Measurements from ENCODE around the gene NT5C3B.
"Not testable (repeated sequence)": the region's sequence is repeated elsewhere in the genome, so short reads cannot be mapped to it uniquely, and the experiment has no call there.

NT5C3B gene

DNA sequence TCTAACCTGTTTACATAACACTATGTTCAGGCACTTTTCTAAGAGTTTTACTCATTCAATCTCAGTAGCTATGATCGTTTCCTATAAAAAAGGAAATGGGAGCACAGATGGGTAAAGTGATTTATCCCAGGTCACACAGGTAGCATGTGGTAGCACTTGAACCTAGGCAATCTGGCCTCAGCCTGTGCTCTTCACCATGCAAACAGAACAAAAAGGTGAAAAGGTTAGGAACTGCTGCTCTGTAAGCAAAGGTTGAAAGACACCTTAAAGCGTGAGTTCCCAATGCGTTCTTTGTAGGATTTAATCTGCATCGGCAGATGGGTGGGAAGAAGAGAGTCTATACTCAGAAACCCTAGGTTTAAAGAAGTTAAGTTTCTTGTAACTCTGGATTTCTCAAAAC, 44.1 kb upstream of the NT5C3B start:
- Histone ChIP-seq H3K4me2 (ENCODE audit: low read depth, low read length, poor library complexity, severe bottlenecking) (no peak overlapping the region), H3K4me1 (ENCODE audit: insufficient read depth, low read length, poor library complexity, severe bottlenecking) (no peaks in the 10 kb centered on the region), H2AFZ (ENCODE audit: low read length) (no peak overlapping the region), H3F3A (ENCODE audit: low read depth) (no peaks in the 10 kb centered on the region), H3K36me3 (ENCODE audit: insufficient read depth, low read length) (peaks cover 71% of the 10 kb centered on the region), H3K27me3 (ENCODE audit: insufficient read depth, low read length, poor library complexity, severe bottlenecking) (no peaks in the 10 kb centered on the region), H4K20me1 (ENCODE audit: insufficient read depth, low read length, poor library complexity, severe bottlenecking) (no peaks in the 10 kb centered on the region), H3K9me3 (ENCODE audit: insufficient read depth, low read depth, low read length) (no peaks in the 10 kb centered on the region), H3K9me2 (replicated peaks; ENCODE audit: low read depth, low read length) (no peaks in the 10 kb centered on the region), H3K79me2 (ENCODE audit: insufficient read depth, low read length) (no peaks in the 10 kb centered on the region; the same call in 1 of the 2 replicates), H3K4me3 (ENCODE audit: low read length, poor library complexity, severe bottlenecking) (no peak overlapping the region), H3K9ac (ENCODE audit: low read depth, low read length, poor library complexity, severe bottlenecking) (no peak overlapping the region)
- TF ChIP-seq CTCF (conservative IDR thresholded peaks at IDR 0.05; ENCODE audit: low read length) (no peak), EZH2phosphoT487 (IDR thresholded peaks at IDR 0.05; ENCODE audit: borderline replicate concordance) (no peak)

GRCh38 chr17:41874293-41874670, 38.2 kb upstream of the NT5C3B start:
- not testable (repeated sequence) for H3K9me3 ChIP-seq (ENCODE audit: insufficient read depth, low read depth, low read length); H3K4me3 ChIP-seq (ENCODE audit: low read length, poor library complexity, severe bottlenecking); H3F3A ChIP-seq (ENCODE audit: low read depth); H3K9ac ChIP-seq (ENCODE audit: low read depth, low read length, poor library complexity, severe bottlenecking); H2AFZ ChIP-seq (ENCODE audit: low read length); H3K4me2 ChIP-seq (ENCODE audit: low read depth, low read length, poor library complexity, severe bottlenecking); H4K20me1 ChIP-seq (ENCODE audit: insufficient read depth, low read length, poor library complexity, severe bottlenecking); H3K27me3 ChIP-seq (ENCODE audit: insufficient read depth, low read length, poor library complexity, severe bottlenecking); H3K9me2 ChIP-seq (replicated peaks; ENCODE audit: low read depth, low read length); H3K79me2 ChIP-seq (ENCODE audit: insufficient read depth, low read length); H3K4me1 ChIP-seq (ENCODE audit: insufficient read depth, low read length, poor library complexity, severe bottlenecking)
- H3K36me3 ChIP-seq (ENCODE audit: insufficient read depth, low read length): peaks cover 76% of the 10 kb centered on the region

- H3K79me2 ChIP-seq (ENCODE audit: insufficient read depth, low read length): no peaks in the 10 kb centered on the region
- no peak overlapping the region for H3K4me3 ChIP-seq (ENCODE audit: low read length, poor library complexity, severe bottlenecking)
- H2AFZ ChIP-seq (ENCODE audit: low read length): no peak overlapping the region
- H3K27me3 ChIP-seq (ENCODE audit: insufficient read depth, low read length, poor library complexity, severe bottlenecking): no peaks in the 10 kb centered on the region
- no peaks in the 10 kb centered on the region for H3K9me2 ChIP-seq (replicated peaks; ENCODE audit: low read depth, low read length)
- no peak for TF ChIP-seq EZH2phosphoT487 (IDR thresholded peaks at IDR 0.05; ENCODE audit: borderline replicate concordance)
- TF ChIP-seq CTCF (conservative IDR thresholded peaks at IDR 0.05; ENCODE audit: low read length): no peak
- H3K4me1 ChIP-seq (ENCODE audit: insufficient read depth, low read length, poor library complexity, severe bottlenecking): no peaks in the 10 kb centered on the region
- H3K9me3 ChIP-seq (ENCODE audit: insufficient read depth, low read depth, low read length): no peaks in the 10 kb centered on the region
- H4K20me1 ChIP-seq (ENCODE audit: insufficient read depth, low read length, poor library complexity, severe bottlenecking): no peaks in the 10 kb centered on the region
- peaks cover 77% of the 10 kb centered on the region for H3K36me3 ChIP-seq (ENCODE audit: insufficient read depth, low read length)
- no peak overlapping the region for H3K9ac ChIP-seq (ENCODE audit: low read depth, low read length, poor library complexity, severe bottlenecking)
- H3F3A ChIP-seq (ENCODE audit: low read depth): no peaks in the 10 kb centered on the region; the same call in 1 of the 2 replicates
- H3K4me2 ChIP-seq (ENCODE audit: low read depth, low read length, poor library complexity, severe bottlenecking): no peak overlapping the region
Observed at GRCh38 chr17:41873559-41874292, 37.7 kb upstream of the NT5C3B start.

DNA sequence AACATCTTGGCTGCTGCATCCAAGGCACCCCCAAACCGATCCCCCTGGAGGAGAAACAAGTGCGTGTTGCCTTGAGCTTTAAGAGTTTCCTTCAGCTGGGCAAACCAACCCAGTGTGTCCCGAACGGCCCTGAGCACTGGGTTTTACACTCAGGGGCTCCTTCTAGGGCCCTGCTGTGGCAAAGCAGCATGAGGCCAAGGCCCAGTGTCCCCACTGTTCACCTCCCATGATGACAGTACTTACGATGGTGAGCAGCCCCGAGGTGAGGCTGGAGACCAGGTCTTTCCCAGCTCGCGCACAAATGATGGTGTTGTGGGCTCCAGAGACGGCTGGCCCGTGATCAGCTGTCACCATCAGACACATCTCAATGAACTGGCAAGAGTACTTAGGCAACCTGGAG, 35.8 kb upstream of the NT5C3B start:
- Histone ChIP-seq H3K36me3 (ENCODE audit: insufficient read depth, low read length) (peaks cover 77% of the 10 kb centered on the region; the same call in 1 of the 2 replicates), H3K4me1 (ENCODE audit: insufficient read depth, low read length, poor library complexity, severe bottlenecking) (no peaks in the 10 kb centered on the region), H3K9ac (ENCODE audit: low read depth, low read length, poor library complexity, severe bottlenecking) (no peak overlapping the region), H3K4me3 (ENCODE audit: low read length, poor library complexity, severe bottlenecking) (no peak overlapping the region), H2AFZ (ENCODE audit: low read length) (no peak overlapping the region), H3K9me2 (replicated peaks; ENCODE audit: low read depth, low read length) (no peaks in the 10 kb centered on the region), H4K20me1 (ENCODE audit: insufficient read depth, low read length, poor library complexity, severe bottlenecking) (no peaks in the 10 kb centered on the region), H3F3A (ENCODE audit: low read depth) (peaks cover 3% of the 10 kb centered on the region), H3K4me2 (ENCODE audit: low read depth, low read length, poor library complexity, severe bottlenecking) (no peak overlapping the region), H3K9me3 (ENCODE audit: insufficient read depth, low read depth, low read length) (no peaks in the 10 kb centered on the region), H3K27me3 (ENCODE audit: insufficient read depth, low read length, poor library complexity, severe bottlenecking) (no peaks in the 10 kb centered on the region), H3K79me2 (ENCODE audit: insufficient read depth, low read length) (no peaks in the 10 kb centered on the region)
- TF ChIP-seq CTCF (conservative IDR thresholded peaks at IDR 0.05; ENCODE audit: low read length): no peak
- no peak for TF ChIP-seq EZH2phosphoT487 (IDR thresholded peaks at IDR 0.05; ENCODE audit: borderline replicate concordance)
